IPS-11a (cell line): ENCODE results near the gene PIAS4.
"Not testable (repeated sequence)": the region's sequence is repeated elsewhere in the genome, so short reads cannot be mapped to it uniquely, and the experiment has no call there.

Experiments used
- H3K4me3 ChIP-seq: one replicate; pipeline ENCODE4 v1.5.1; 2013; ENCODE audit warnings: low read depth, low read length, control low read depth

The PIAS4 gene, protein sequence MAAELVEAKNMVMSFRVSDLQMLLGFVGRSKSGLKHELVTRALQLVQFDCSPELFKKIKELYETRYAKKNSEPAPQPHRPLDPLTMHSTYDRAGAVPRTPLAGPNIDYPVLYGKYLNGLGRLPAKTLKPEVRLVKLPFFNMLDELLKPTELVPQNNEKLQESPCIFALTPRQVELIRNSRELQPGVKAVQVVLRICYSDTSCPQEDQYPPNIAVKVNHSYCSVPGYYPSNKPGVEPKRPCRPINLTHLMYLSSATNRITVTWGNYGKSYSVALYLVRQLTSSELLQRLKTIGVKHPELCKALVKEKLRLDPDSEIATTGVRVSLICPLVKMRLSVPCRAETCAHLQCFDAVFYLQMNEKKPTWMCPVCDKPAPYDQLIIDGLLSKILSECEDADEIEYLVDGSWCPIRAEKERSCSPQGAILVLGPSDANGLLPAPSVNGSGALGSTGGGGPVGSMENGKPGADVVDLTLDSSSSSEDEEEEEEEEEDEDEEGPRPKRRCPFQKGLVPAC

GRCh38 chr19:4007021-4007835 is at the start of gene PIAS4:
TSS of gene PIAS4 (plus strand) at chr19:4007736. CDS start at chr19:4007761, 25 bp downstream.
- H3K4me3 ChIP-seq: peak within 1 kb of the TSS; percentile 89

DNA sequence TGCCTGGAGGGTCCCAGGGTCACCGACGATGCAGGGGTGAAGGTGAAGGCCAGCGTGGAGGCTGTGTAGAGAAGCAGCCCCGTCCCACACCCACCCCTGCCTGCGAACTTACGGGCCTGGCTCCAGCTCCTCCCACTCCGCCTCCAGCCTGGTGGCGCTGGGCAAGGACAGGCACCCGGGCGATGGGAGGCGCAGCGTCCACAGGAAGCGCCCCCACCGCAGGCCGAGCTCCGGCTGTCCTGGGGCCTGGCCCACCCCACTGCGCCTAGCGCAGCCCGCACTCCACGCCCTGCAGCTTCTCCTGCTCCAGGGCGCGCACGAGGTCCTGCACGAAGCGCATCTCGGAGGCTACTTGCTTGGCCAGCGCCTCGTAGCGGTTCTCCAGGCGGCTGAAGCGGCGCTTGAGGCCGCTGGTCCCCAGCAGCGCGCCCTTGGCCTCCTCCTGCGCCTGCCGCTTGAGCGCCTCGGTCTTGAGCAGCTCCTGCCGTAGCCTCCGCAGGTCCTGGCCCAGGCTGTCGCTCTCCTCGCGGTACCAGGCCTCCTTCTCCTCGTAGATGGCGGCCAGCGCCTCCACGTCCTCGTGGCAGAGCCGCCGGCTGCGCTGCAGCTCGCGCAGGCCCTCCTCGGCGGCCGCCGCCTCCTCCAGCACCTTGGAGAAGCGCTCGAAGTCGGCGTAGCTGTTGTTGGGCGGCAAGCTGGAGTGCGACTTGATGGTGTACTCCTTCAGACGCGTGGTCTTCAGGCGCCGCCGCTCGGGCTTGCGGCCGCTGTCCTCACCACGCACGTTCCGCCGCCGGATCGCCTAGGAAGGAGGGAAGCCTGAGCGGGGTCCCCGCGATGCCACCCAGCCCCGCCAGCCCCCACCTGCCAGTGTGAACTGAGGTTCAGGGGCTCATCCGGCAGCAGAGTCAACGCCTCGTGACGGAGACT is 48.4 kb upstream of the PIAS4 start:
- no peak overlapping the region for H3K4me3 ChIP-seq

GRCh38 chr19:3959766-3960131 is 47.8 kb upstream of the PIAS4 start:
- no peak overlapping the region for H3K4me3 ChIP-seq

DNA sequence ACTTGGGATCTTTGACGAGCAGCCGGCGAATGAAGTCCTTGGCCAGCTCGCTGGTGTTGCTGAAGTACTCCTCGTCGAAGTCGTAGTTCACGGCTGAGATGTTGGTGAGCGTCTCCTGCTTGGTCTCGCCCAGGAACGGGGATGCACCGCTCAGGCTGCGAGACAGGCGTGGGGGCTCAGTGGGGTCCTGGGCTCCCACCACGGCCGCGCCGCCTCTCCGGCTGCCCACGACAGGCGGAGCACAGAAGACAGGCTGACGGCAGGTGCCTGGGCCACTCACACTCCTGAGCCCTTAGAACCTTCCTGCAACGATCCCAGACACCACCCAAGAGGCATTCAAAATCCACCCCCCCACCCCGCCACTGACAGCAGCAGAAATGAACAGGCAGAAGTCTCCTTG is 46.5 kb upstream of the PIAS4 start:
- H3K4me3 ChIP-seq: no peak overlapping the region

- H3K4me3 ChIP-seq: no peak overlapping the region
Observed at GRCh38 chr19:3963458-3964255, 43.9 kb upstream of the PIAS4 start.

DNA sequence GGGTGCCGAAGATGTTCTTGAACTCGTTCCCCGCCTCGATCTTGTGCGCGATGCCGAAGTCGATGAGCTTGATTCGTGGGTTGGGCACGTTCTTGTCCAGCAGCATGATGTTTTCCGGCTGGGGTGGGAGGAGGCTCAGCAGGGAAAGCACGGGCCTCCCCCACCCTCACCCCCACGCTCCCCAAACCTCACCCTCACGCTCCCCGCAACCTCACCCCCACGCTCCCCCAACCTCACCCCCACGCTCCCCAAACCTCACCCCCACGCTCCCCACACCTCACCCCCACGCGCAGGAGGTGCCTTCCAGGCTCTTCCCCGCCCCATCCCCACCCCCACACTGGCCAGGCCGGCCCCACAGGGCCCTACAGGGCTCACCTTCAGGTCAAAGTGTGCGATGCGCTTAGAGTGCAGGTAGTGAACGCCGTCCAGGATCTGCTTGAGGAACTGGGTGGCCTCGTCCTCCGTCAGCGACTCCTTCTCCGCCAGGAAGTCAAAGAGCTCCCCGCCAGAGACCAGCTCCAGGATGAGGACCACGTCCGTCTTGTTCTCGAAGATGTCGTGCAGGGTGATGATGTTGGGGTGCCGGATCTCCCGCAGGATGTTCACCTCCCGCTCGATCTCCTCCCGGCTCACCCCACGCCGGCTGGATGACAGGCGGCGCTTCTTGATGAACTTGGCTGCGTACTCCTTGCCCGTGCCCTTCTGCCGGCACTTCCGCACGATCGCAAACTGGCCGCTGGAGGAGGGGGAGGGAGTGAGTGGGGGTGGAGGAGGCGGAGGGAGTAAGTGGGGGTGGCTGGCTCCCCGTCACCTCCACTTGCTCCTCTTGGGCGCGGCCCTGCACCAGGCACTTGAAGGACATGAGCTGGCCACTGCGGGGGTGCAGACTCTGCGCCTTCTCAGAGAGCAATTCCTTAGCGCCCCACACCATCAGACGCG is 43.0 kb upstream of the PIAS4 start:
- H3K4me3 ChIP-seq: no peak overlapping the region

DNA sequence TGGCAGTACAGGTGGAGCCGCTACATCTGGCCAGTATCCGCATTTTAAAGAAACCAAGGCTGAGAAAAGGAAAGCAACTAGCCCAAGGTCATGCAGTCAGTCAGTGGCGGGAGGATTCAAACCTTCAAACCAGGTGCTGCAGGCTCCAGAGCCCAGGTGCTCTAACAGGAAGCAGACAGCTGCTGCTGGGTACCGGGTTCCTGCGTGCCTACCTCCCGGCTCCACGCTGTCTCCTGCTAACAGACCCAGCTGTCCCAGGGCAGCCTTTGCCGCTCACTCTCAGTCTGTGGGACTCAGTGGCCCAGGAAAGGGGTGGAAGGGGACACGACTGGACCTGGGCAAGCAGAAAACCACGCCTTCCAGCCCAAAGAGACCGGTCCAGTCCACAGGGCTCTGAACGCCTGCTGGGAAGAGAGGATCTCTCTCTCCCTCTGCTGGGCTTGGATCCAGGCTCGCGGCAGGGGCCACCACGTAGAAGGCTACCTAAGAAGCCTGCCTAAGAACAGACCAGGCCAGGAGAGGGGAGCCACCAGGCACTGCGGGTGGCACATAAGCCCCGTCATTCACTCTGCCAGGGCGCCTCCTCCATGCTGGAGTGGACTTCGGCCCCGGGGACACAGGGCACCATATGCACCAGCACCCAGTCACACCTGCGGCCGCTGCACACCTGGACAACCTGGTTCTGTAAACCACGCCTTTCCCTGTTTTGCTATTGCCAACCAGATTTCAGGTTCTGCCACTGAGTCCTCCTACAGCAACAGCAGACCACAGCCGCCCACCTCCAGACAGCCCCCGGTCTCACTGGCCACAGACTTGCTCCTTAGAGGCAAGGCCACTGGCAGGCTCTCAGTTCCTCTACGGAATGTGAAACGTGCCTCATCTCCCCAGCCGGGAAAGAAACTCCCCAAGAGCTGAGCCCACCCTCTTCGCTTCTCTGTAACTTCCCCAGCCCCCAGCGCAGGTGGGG is 41.2 kb upstream of the PIAS4 start:
- no peak overlapping the region for H3K4me3 ChIP-seq

GRCh38 chr19:3967983-3968382 is 39.6 kb upstream of the PIAS4 start:
- not testable (repeated sequence) for H3K4me3 ChIP-seq

- peak overlapping the region; percentile 75 for H3K4me3 ChIP-seq
Observed at GRCh38 chr19:3968556-3969434, 38.7 kb upstream of the PIAS4 start.

GRCh38 chr19:3969435-3970312 is 37.9 kb upstream of the PIAS4 start:
- H3K4me3 ChIP-seq: peak overlapping the region; percentile 75

GRCh38 chr19:3970313-3970807 is 37.2 kb upstream of the PIAS4 start:
- peak overlapping the region; percentile 75 for H3K4me3 ChIP-seq

GRCh38 chr19:3970808-3971598 is 36.5 kb upstream of the PIAS4 start, which contains the start of gene DAPK3:
TSS of gene DAPK3 (minus strand) at chr19:3971099. CDS start at chr19:3969735, 1,364 bp downstream.
- peak within 1 kb of the TSS; percentile 75 for H3K4me3 ChIP-seq

DNA sequence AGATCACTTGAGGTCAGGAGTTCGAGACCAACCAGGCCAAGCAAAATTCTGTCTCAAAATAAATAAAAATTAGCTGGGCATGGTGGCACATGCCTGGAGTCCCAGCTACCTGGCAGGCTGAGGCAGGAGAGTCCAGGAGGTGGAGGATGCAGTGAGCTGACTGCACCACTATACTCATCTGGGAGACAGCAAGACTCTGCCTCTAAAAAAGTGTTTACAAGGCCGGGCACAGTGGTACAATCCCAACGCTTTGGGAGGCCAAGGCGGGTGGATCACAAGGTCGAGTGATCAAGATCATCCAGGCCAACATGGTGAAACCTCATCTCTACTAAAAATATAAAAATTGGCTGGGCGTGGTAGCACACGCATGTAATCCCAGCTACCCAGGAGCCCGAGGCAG is 32.4 kb upstream of the PIAS4 start:
- H3K4me3 ChIP-seq: no peak overlapping the region

- H3K4me3 ChIP-seq: no peak overlapping the region
Observed at GRCh38 chr19:3975637-3976087, 31.9 kb upstream of the PIAS4 start.
